Cardiac muscle cell (in vitro differentiated cells and primary cell): ENCODE data around the gene RPS19BP1. TPM values are rescaled to one million over a fixed set of nuclear protein-coding genes. Genes with fewer than 3 reads are reported as not detected.
A peak's percentile ranks its signal among the peaks of the same experiment; 100 is the strongest.

Experiments used
- DNase-seq, 2 donors: peaks; one replicate each; pipeline versions ENCODE4 v3.0.0 to v3.0.0-alpha.2; 2010 to 2017; ENCODE audit warnings: low read depth in 1 of 2, low spot score in 1 of 2
- H3K27ac ChIP-seq: fragments of 200-600 bp; sonication (generic); 2 replicates; pipeline ENCODE4 v1.5.1; 2016
- H3K27me3 ChIP-seq: fragments of 200-600 bp; sonication (generic); 2 replicates; pipeline ENCODE4 v1.6.0; 2016; ENCODE audit warnings: control low read depth
- H3K36me3 ChIP-seq: fragments of 200-600 bp; sonication (generic); 2 replicates; pipeline ENCODE4 v1.5.1; 2016; ENCODE audit warnings: control low read depth
- H3K4me1 ChIP-seq: fragments of 200-600 bp; sonication (generic); 2 replicates; pipeline ENCODE4 v1.8.1; 2017; ENCODE audit warnings: low read depth, mild to moderate bottlenecking, mixed run types
- H3K4me3 ChIP-seq: fragments of 200-600 bp; sonication (generic); 2 replicates; pipeline ENCODE4 v1.5.1; 2016; ENCODE audit warnings: mild to moderate bottlenecking
- H3K9me3 ChIP-seq: fragments of 200-600 bp; sonication (generic); 2 replicates; pipeline ENCODE4 v1.5.1; 2017; ENCODE audit warnings: low read depth, mild to moderate bottlenecking, control low read depth
- polyA plus RNA-seq: library from polyadenylated mRNA; unstranded; fragments of >200 nt; fragmentation: Nextera tagmentation; extraction: Ambion mirVana; gene quantifications from 2 replicates; pipeline ENCODE4 v1.2.1, GENCODE V29; 2016
- total RNA-seq: library from RNA; depleted of rRNA; stranded (reverse); fragments of >200 nt; gene quantifications from 2 replicates; pipeline ENCODE4 v1.2.3, GENCODE V29; 2016
- TF ChIP-seq, protein P1 (sequence below): IDR thresholded peaks from 2 replicates; pipeline ENCODE4 v1.5.1; 2012; ENCODE audit warnings: low read depth, mild to moderate bottlenecking, low read length

RPS19BP1 gene
- total and polyA plus RNA-seq, 2 experiments from 2014 or later, result 144 to 150 TPM

DNA sequence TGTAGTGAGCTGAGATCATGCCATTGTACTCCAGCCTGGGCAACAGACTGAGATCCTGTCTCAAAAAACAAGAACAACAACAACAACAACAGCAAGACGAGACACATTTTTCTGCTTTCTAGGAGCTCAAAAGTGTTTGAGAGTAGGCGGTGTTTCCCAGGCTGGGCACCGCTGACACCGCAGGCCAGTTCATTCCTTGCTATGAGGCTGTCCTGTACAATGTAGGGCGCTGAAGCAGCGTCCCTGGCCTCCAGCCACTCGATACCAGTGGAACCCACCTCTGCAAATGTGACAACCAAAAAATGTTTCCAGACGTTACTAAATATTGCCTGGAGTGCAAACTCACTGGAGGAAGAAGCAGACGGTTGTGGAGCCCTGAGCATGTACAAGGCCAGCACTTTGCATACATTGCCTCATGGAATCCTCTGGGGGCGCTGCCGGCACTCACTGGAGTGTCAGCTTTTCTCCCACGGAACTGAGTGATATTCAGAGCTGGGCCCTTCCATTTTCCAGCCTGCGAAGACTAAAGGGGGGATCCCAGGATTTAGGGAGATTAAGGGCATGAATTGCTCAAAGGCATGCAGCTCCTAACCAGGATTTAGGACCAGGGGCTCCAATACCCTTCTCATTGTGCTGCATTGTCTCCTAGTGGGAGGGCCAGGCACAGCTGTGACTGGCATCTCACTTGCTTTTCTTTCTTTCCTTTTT, 36.3 kb downstream of the RPS19BP1 start:
- peak overlapping the region; percentile 22 for H3K27ac ChIP-seq
- TF ChIP-seq, protein P1, sequence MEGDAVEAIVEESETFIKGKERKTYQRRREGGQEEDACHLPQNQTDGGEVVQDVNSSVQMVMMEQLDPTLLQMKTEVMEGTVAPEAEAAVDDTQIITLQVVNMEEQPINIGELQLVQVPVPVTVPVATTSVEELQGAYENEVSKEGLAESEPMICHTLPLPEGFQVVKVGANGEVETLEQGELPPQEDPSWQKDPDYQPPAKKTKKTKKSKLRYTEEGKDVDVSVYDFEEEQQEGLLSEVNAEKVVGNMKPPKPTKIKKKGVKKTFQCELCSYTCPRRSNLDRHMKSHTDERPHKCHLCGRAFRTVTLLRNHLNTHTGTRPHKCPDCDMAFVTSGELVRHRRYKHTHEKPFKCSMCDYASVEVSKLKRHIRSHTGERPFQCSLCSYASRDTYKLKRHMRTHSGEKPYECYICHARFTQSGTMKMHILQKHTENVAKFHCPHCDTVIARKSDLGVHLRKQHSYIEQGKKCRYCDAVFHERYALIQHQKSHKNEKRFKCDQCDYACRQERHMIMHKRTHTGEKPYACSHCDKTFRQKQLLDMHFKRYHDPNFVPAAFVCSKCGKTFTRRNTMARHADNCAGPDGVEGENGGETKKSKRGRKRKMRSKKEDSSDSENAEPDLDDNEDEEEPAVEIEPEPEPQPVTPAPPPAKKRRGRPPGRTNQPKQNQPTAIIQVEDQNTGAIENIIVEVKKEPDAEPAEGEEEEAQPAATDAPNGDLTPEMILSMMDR, result peak; percentile 90
- DNase-seq, result peak; percentile 78 to 89
- no peaks in the 10 kb centered on the region for H3K36me3 ChIP-seq
- H3K9me3 ChIP-seq, result no peaks in the 10 kb centered on the region
- H3K4me1 ChIP-seq, result peaks cover 21% of the 10 kb centered on the region
- no peak overlapping the region for H3K4me3 ChIP-seq
- no peaks in the 10 kb centered on the region for H3K27me3 ChIP-seq

DNA sequence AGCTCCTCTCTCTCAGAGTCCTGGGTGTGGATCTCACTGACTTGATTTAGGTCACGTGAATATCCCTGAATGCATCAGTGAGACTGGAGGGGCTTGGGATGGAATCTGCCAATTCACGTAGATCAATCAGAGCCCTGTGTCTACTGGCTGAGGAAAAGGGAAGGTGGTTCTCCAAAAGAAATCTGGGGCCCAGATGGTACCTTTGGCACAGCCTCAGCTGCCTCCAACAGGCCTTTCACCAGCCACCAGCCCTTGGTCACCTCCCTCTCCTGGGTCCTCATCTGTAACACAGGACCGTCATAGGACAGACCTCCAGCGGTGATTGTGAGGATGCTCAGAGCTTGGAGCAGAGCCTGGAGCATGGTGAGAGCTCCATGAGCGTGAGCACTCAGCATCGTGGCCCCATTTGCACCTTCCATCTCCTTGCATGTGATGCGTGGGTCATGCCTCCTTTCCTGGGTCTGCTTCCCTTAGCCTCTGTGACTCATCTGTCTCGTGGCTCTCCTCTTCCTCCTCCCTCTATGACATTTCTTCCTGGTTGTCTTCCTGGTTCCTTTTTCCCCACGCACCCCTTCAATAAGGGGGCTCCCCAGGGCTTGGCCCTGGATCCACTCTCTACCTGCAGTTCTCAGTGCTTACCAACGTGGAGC, 38.0 kb downstream of the RPS19BP1 start:
- no peak for DNase-seq
- H3K36me3 ChIP-seq, result no peaks in the 10 kb centered on the region
- no peak overlapping the region for H3K27ac ChIP-seq
- TF ChIP-seq, protein P1, result no peak
- no peaks in the 10 kb centered on the region for H3K9me3 ChIP-seq
- H3K27me3 ChIP-seq, result no peaks in the 10 kb centered on the region
- peaks cover 10% of the 10 kb centered on the region for H3K4me1 ChIP-seq
- no peak overlapping the region for H3K4me3 ChIP-seq

DNA sequence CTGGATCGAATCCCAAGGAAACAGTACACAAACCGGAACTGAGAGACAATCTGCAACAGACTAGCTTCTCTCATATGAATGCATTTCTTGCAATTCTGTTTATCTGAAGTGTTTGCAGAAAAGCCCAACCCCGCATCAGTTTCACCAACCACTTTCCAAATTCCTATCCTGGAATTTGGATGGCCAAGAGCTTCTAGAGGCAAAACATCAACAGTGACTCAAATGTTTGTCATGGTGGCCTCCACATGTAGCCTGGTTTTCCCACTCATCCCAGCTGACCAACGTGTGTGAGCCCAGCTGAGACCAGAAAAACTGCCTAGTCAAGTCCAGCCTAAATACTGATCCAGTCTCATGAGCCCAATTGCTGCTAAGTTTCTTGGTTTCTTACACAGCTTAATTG, 38.8 kb downstream of the RPS19BP1 start:
- no peaks in the 10 kb centered on the region for H3K27me3 ChIP-seq
- DNase-seq, result peak in 1 of 2 donors; percentile 50
- no peak overlapping the region for H3K4me3 ChIP-seq
- H3K9me3 ChIP-seq, result no peaks in the 10 kb centered on the region
- no peak overlapping the region for H3K27ac ChIP-seq
- peaks cover 3% of the 10 kb centered on the region for H3K36me3 ChIP-seq
- H3K4me1 ChIP-seq, result peaks cover 7% of the 10 kb centered on the region
- TF ChIP-seq, protein P1, result no peak

DNA sequence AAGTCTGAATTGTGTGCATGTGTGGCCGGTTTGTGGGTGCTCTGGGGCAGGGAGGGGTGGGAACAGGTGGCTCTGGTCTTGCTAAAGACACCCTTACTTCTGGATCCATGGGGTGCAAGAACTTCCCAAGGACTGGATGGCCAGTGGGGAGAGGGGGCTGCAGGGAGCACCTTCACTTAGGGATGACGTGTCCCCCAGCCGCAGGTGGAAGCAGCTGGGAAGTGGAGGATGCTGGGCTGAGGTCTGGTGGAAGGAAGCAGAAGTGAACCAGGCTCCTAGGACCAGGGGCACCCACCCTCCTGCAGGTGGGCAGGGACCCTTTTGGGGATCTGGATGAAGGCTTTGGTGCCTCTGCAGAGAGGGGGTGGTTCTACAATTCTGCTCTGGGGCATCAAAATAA, 40.4 kb downstream of the RPS19BP1 start:
- no peak for DNase-seq
- no peak overlapping the region for H3K27ac ChIP-seq
- H3K9me3 ChIP-seq, result no peaks in the 10 kb centered on the region

DNA sequence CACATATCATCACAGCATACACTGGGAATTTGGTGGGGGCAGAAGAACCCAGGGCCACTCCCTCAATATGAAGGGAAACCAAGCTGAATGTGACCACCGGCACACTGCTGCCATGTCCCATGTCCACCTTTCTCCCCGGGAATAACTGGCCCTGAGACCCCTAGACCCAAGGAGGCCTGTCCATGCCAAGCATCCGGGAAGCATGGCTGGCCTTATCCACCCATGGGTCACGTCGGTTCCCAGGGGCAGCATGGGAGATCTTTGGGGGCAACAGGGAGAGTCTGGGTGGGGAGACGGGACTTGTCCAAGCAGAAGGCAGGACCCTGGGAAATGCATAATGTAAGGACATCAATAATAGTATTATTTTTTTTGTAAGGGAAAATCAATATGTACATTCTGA, 40.9 kb downstream of the RPS19BP1 start:
- Histone ChIP-seq H3K9me3 (no peaks in the 10 kb centered on the region), H3K4me1 (no peaks in the 10 kb centered on the region), H3K27me3 (no peaks in the 10 kb centered on the region), H3K36me3 (peaks cover 5% of the 10 kb centered on the region), H3K27ac (no peak overlapping the region), H3K4me3 (no peak overlapping the region)
- no peak for DNase-seq
- TF ChIP-seq, protein P1, result no peak

More for the DNA sequence above, 40.4 kb downstream of the RPS19BP1 start:
- Histone ChIP-seq H3K27me3 (no peaks in the 10 kb centered on the region), H3K4me3 (no peak overlapping the region), H3K4me1 (no peaks in the 10 kb centered on the region), H3K36me3 (peaks cover 5% of the 10 kb centered on the region)
- TF ChIP-seq, protein P1, result no peak
